GM18861 (cell line): Measurements from ENCODE around the gene APLP1.
"Not testable (repeated sequence)": the region's sequence is repeated elsewhere in the genome, so short reads cannot be mapped to it uniquely, and the experiment has no call there.

ENCODE experiments used
- ATAC-seq: cut with Tn5 transposase; IDR thresholded peaks from one replicate; pipeline ENCODE4 v1.9.1; 2021; ENCODE audit not compliant: unreplicated experiment

APLP1 gene

DNA sequence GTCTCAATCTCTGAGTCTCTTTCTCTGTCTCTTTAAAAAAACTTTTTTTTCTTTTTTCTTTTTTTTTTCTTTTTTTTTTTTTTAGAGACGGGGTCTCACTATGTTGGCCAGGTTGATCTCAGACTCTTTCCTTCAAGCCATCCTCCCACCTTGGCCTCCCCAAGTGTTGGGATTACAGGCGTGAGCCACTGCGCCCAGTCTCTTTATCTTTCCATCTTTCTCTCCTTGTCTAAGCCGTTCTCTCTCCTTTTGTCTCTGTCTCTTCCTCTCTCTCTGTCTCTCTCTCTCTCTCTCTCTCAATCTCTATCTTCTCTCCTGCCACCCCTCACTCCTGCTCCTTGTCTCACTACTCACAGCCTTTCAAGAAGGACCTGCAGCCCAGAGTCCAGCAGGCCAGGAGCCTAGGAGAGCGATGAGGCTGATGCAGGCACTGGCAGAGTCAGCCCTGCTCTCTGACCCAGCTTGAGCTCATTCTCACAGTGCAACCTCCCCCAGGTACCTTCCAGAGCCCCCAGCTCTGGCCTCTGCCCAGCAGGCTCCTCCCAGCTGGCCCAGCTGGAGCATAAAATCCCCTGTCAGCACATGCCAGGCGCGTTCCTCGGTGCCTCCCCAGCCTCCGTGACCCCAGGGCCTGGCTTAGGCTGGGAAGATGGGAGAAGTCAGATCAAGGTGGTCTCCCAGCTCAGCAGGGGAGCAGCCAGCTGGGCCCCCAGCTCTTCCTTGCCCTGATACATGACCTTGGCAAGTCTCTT, 16.2 kb upstream of the APLP1 start, which contains the start of gene NPHS1:
TSS of gene NPHS1 (minus strand) at position 476 of the 752 bp plus-strand sequence. CDS start 667 bp downstream, outside the sequence.
- no peak for ATAC-seq

DNA sequence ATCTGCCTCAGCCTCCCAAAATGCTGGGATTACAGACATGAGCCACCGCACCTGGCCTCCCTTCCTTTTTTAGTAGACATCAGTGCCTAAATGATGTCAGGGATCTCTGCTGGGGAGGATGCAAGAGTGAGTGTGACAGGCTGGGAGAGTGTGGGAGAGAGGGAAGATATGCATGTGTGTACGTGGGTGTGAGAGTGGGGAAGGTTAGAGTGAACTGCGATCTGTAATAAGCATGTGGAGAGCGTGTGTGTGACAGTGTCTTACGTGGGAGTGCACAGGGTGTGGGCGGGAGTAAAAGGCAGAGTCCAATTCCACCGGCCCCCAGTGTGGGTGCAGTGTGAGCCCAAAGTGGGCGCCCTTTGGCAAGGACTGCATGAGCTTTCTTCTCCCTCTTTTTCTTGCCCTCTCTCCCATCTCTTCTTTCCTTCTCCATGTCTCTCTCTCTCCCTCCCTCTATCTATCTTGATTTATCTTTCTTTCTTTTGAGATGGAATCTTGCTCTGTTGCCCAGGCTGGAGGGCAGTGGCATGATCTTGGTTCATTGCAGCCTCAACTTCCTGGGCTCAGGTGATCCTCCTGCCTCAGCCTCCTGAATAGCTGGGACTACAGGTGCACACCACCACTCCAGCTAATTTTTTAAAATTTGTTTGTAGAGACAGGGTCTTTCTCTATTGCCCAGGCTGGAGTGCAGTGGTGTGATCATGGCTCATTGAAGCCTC, 15.2 kb upstream of the APLP1 start:
- no peak for ATAC-seq

DNA sequence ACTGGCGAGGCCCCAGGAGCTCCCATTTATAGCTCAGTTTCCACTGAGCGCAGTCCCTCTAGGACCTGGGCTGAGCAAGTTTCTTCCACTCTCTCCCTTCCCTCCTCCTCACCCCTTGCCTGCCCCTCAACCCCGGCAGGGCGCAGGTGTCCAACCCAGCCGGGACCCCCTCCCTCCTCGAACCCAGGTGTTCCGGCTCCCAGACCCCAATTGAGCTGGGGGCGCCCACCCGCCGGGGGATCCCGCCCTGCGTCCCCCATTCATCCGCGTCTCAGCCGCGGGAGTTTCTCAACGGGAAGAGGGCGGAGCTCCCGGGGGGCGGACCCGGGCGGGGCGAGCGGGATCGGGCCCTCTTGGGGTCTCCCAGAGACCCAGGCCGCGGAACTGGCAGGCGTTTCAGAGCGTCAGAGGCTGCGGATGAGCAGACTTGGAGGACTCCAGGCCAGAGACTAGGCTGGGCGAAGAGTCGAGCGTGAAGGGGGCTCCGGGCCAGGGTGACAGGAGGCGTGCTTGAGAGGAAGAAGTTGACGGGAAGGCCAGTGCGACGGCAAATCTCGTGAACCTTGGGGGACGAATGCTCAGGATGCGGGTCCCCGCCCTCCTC, 11.7 kb upstream of the APLP1 start, which contains the start of gene KIRREL2:
TSS of gene KIRREL2 (plus strand) at position 366 of the 604 bp plus-strand sequence. CDS start at position 575, 209 bp downstream.
- no peak for ATAC-seq

DNA sequence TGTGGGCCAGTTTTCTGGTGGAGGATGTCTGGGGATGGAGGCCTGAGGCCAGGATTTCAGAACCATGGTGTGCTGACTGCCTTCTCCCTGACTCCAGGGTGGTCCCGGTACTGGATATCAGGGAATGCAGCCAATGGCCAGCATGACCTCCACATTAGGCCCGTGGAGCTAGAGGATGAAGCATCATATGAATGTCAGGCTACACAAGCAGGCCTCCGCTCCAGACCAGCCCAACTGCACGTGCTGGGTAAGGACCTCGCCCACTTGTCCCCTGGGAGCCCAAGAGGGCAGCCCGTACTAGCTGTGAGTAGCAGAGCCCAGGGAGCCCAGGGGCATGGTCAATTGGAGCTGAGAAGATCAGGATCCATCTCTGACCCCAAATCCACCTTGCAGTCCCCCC, 10.1 kb upstream of the APLP1 start:
- ATAC-seq: no peak

DNA sequence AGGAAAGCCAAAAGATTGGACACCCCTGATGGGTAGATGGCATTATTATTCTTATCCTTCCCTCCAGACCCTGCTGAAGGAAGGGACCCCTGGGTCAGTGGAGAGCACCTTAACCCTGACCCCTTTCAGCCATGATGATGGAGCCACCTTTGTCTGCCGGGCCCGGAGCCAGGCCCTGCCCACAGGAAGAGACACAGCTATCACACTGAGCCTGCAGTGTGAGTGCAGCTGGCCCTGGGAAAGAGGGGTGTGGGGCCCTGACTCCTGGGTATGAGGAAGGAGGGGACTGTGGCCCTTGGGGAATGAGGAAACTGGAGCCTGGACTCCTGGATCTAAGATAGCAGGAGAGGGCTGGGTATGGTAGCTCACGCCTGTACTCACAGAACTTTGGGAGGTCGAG, 9.0 kb upstream of the APLP1 start:
- no peak for ATAC-seq

DNA sequence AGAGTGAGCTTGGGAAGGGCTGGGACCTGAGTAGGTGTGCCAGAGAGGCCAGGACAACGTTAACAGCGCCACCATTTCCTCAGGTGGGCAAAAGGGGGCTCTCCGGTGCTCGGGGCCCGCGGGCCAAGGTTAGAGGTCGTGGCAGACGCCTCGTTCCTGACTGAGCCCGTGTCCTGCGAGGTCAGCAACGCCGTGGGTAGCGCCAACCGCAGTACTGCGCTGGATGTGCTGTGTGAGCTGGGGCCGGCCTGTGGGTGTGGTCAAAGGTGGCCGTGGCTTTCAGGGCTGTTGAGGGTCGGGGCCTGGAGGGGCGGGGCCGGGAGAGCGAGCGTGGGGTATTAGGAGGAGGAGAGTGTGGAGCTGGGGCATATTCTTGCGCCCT, 7.9 kb upstream of the APLP1 start:
- ATAC-seq: no peak

DNA sequence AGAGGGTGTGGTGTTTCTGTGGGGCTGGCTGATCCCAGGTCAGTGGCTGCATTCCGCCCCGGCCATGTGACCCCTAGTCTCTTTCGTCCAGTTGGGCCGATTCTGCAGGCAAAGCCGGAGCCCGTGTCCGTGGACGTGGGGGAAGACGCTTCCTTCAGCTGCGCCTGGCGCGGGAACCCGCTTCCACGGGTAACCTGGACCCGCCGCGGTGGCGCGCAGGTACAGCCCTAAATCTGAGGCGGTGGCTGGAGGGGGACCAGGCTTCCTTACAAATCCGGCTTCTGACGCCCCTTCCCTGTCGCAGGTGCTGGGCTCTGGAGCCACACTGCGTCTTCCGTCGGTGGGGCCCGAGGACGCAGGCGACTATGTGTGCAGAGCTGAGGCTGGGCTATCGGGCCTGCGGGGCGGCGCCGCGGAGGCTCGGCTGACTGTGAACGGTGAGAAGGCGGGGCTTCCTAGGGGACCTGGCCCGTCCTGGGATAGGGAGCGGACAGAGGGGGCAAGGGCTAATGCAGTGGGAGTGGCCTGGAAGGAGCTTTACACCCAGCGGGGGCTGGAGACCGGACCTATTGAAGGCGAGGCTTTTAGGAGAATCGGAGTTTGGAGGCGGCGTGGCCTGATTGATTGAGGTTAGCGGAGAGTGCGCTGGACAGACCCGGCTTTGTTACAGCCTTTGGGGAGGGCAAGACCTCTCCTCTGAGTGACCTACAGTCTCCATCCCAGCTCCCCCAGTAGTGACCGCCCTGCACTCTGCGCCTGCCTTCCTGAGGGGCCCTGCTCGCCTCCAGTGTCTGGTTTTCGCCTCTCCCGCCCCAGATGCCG, 7.3 kb upstream of the APLP1 start:
- no peak for ATAC-seq

DNA sequence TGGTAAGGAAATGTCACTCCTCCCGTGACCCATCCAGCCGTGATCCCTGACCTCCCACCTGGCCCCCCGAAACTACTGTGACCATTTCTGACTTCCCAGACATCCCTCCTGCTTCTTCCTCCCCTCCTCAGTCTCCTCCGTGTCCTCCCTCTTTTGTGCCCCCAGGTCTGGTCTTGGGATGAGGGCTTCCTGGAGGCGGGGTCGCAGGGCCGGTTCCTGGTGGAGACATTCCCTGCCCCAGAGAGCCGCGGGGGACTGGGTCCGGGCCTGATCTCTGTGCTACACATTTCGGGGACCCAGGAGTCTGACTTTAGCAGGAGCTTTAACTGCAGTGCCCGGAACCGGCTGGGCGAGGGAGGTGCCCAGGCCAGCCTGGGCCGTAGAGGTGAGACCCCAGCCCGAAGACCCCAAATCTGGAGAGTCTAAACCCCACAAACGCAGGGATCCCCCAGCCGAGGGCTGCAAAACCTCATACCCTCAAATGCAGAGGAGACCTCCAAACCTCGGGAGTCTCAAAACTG, 6.7 kb upstream of the APLP1 start:
- ATAC-seq: no peak

DNA sequence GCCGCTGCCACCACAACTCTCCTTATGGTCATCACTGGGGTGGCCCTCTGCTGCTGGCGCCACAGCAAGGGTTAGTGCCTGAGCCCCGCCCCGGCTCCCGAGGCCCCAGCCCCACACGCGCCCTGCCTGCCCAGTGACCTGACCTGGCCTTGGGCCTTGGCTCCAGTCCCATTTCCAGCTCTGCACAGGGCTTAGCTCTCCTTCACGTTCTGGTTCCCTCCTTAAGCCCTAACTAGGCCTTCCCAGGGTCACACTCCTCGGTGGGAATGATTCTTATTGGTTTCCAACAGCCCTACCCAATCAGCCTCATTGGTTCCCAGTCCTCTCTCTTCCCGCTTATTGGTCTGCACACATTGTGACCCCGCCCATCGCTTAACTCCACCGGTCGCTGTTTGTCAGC, 5.8 kb upstream of the APLP1 start:
- ATAC-seq: no peak

DNA sequence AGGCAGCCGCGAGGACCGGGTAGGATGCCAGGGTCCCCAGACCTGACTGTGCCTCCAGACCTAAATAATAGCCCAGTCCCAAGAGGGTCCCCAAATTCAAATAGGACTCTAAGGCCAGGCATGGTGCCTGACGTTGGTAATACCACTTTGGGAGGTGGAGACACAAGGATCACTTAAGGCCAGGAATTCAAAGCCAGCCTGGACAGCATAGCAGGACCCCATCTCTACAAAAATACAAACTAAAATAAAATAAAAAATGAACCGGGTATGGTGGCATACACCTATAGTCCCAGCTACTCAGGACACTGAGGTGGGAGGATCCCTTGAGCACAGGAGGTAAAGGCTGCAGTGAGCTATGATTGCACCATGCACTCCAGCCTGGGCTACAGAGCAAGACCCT, 5.4 kb upstream of the APLP1 start:
- no peak for ATAC-seq

DNA sequence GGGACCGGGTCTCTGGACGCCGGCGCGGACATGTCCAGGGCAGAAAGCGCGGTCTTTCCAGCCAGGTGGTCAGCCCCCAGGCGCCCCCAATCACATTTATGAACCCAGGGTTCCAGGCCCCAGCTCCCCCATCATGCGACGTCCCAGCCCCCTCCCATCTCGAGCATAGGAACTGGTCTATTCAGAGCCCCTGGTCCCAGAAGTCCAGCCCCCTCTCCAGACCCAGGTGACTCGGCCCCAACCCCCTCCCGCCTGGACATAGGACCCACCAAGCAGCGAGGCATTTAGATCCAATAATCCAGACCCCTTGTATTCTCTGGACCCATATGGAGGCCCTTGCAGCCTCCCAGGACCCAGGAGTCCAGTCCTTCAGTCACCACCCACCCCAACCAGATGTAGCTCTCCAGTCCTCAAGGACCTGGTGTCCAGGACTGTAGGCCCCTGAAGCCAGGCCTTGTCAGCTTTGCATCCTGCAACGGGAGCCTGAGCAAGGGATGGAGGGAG, 501 bp downstream of the APLP1 start:
- no peak for ATAC-seq

DNA sequence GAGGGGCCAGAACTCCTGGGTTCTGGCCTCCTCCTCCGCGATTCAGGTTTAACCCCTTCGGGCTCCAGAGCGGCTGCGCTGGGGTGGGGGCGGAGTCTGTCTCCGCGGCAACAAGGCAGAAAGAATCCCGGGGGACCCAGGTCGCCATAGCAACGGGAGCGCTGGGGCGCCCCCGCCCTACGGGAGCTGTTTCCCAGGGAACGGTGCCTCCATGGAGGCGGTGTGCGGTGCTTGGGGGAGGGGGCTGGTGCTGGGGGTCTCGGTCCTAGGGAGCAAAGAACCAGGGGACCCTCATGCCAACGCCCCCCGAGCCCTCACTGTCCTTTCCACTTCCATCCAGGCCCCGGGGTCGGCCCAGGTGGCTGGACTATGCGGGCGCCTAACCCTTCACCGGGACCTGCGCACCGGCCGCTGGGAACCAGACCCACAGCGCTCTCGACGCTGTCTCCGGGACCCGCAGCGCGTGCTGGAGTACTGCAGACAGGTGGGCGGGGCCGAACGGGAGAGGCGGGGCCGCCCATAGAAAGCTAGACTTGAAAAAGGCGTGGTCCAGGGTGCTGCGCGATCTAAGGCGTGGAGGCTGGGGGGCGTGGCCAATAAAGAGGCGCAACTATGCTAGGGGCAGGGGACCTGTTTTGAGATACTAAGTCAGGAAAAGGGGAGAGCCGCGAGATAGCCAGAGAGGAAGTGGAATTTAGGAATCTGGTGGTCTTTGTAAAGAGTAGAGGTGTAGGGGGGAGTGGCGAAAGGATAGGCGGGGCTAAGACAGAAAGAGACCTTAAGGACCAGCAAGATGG, 1.2 kb downstream of the APLP1 start:
- ATAC-seq: no peak

DNA sequence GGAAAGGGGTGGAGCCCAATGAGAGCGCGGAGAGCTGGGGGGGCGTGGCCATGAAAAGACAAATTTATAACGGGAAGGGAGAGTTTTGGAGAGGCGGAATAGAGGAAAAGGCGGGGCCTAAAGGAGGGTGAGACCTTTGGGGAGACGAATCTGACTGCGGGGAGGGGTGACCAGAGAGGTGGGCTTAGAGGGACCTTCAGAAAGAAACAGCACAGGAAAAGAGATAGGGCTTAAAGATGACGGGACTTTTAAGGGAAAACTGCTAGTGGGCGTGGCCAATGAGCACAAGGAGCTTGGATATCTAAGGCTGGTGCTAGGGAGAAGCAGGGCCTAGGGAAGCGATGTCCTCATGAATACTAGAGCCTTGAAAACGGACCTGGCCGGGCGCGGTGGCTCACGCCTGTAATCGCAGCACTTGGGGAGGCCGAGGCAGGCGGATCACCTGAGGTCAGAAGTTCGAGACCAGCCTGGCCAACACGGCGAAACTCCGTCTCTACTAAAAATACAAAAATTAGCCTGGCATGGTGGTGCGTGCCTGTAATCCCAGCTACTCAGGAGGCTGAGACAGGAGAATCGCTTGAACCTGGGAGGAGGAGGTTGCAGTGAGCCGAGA, 1.9 kb downstream of the APLP1 start:
- ATAC-seq: not testable (repeated sequence)

DNA sequence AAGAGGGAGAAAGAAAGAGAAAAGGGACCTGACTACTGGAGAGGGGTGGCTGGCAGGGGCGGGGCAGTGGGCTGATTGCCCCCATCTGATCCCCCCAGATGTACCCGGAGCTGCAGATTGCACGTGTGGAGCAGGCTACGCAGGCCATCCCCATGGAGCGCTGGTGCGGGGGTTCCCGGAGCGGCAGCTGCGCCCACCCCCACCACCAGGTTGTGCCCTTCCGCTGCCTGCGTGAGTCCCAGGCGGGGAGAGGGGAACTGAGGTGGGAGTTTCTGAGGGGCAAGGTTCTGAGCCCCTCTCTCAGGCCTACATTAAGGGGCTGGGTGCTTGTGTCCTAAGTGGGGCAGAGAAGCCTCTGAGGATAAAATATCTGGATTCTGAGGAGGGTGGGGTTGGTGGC, 2.4 kb downstream of the APLP1 start:
- ATAC-seq: no peak

DNA sequence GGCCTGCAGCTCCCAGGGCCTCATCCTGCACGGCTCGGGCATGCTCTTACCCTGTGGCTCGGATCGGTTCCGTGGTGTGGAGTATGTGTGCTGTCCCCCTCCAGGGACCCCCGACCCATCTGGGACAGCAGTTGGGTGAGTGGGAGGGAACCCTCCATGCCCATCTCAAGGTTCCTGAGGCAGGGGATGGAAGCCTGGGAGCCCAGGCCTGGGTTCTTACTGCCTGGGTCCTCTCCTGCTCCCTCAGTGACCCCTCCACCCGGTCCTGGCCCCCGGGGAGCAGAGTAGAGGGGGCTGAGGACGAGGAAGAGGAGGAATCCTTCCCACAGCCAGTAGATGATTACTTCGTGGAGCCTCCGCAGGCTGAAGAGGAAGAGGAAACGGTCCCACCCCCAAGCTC, 3.2 kb downstream of the APLP1 start:
- ATAC-seq: no peak

DNA sequence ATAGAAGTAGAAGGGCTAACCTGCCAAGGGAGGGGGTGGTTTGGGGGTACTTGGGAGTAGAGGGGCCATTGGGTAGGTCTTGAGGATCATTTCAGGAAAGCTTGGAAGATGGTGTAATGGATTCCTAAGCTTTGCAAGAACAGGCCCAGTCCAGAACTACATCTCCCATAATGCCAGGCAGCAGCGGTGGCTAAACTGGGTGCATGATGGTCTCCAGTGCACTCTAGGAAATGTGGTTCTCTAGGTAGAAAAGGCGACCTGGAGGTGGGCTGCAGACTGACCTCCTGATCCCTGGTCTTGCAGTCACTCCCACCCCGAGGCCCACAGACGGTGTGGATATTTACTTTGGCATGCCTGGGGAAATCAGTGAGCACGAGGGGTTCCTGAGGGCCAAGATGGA, 3.8 kb downstream of the APLP1 start:
- ATAC-seq: no peak

DNA sequence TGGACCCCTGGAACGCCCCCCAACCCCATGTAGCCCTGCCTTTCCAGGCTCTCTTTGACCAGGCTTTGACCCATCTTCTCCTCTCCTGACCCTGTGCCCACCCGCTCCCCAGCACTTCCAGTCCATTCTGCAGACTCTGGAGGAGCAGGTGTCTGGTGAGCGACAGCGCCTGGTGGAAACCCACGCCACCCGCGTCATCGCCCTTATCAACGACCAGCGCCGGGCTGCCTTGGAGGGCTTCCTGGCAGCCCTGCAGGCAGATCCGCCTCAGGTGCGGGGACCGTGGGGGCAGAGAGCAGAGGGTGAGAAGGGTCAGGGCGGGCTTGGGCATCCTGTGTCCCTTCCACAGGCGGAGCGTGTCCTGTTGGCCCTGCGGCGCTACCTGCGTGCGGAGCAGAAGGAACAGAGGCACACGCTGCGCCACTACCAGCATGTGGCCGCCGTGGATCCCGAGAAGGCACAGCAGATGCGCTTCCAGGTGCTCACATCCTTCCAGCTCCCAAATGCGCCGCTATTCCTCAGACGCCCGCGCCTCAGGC, 6.1 kb downstream of the APLP1 start:
- ATAC-seq: no peak

DNA sequence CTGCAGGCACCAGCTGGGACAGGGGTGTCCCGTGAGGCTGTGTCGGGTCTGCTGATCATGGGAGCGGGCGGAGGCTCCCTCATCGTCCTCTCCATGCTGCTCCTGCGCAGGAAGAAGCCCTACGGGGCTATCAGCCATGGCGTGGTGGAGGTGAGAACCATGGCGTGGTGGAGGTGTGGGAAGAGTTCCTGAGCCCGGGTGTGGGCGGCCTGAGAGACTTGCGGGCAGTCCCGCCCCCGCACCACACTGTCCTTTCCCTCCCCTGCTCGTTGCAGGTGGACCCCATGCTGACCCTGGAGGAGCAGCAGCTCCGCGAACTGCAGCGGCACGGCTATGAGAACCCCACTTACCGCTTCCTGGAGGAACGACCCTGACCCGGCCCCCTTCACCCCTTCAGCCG, 10.7 kb downstream of the APLP1 start:
- no peak for ATAC-seq

DNA sequence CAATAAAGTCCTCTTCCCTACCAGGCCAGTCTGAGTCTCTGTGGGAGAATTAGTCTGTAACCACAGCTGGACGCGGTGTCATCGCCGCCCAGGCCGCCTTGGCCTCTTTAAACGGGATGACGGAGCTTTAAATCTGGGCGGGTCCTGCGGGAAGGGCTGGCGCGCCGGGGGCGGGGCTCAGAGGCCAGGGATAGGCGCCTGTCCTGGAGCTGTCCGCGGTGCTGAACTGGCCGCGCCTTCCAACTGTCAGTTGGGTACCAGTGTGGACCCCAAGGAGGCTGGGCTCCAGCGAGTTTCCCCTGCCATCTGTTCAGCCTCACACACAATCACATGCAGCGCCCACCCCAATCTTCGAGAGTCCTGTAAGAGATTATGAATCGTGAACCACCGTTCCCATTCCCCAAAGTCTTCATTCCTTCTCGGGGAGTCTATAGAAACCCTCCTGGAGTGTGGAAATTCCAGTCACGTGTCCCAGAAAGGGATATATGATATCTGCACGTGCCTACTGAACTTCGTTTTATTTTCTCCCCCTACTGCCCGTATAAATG, 11.5 kb downstream of the APLP1 start:
- no peak for ATAC-seq
